Activated CD4-positive, alpha-beta T cell treated with anti-CD3 and anti-CD28 coated beads, Interleukin-2, amount 50 U/mL, for 1 hour (primary cell): ENCODE data around the gene KRTAP1-1.
"Not testable (repeated sequence)": the region's sequence is repeated elsewhere in the genome, so short reads cannot be mapped to it uniquely, and the experiment has no call there.

Experiments
- DNase-seq: peaks from one replicate; pipeline ENCODE4 v3.0.0-alpha.2; 2020

Gene KRTAP1-1, protein sequence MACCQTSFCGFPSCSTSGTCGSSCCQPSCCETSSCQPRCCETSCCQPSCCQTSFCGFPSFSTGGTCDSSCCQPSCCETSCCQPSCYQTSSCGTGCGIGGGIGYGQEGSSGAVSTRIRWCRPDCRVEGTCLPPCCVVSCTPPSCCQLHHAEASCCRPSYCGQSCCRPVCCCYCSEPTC

DNA sequence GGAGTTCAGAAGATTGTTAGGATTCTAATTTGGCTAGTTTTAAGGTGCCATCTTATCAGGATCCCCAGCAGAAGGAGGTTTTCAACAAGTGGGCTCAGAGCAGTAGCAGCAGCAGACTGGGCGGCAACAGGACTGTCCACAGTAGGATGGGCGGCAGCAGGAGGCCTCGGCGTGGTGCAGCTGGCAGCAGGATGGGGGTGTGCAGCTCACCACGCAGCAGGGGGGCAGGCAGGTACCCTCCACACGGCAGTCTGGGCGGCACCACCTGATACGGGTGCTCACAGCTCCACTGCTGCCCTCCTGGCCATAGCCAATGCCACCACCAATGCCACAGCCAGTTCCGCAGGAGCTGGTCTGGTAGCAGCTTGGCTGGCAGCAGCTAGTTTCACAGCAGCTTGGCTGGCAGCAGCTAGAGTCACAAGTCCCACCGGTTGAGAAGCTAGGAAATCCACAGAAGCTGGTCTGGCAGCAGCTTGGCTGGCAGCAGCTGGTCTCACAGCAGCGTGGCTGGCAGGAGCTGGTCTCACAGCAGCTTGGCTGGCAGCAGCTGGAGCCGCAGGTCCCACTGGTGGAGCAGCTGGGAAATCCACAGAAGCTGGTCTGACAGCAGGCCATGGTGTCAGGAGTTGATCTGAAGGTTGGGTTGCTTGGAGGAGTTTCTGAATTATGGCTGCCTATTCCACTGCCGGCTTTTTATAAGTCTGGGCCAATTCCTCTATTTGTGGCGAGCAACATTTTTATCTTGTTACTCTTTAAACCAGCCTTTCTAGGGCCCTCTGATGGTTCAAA is at the start of gene KRTAP1-1:
KRTAP1-1 (minus strand) TSS at position 668 of the 789 bp plus-strand sequence; CDS start at position 615, 53 bp downstream.
- DNase-seq = not testable (repeated sequence)

DNA sequence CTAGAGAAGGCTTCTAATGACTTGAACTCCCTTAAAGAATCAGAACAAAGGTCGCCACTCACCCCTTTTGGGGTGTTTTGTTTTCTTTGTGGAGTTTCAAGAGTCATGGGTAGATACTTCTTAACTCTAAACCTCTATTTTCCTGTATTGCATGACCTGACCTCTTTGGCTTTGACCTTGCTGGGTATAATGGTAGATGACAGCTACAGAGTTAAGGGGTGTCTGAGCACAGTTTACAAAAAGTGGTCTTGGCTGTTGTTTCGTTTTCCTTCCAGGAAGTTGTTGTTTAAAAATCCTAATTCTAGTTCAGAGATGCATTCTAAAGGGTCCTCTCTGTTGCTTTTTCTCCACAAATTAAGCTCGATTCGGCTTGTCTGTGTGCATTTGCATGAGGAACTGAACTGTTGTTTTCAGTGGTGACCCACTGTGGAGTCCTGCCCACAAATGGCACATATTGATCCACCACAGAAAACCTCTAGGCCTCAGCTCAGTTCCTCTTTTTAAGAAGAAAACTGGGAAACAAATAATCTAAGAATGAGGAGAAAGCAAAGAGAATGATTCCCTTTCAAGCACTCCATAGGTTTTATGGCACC is 47.6 kb upstream of the KRTAP1-1 start:
- DNase-seq = not testable (repeated sequence)

DNA sequence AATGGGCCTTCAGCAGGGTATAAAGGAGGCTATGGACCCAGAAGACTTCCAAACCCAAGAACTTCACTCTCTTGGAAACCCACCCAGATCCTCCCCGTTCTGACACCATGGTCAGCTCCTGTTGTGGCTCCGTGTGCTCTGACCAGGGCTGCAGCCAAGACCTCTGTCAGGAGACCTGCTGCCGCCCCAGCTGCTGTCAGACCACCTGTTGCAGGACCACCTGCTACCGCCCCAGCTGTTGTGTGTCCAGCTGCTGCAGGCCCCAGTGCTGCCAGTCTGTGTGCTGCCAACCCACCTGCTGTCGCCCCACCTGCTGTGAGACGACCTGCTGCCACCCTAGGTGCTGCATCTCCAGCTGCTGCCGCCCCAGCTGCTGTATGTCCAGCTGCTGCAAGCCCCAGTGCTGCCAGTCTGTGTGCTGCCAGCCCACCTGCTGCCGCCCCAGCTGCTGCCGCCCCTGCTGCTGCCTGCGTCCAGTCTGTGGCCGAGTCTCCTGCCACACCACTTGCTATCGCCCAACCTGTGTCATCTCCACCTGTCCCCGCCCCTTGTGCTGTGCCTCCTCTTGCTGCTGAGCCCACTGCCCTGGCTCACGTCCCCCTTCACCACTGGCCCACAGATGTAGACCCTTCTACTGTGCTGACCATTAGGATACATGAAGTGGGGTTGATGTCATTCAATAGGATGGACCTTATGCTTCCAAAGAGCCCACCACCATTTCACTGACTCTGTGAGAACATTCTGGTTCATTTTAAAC is 43.0 kb upstream of the KRTAP1-1 start, which contains the start of gene KRTAP4-7:
KRTAP4-7 (plus strand) TSS at position 51 of the 757 bp plus-strand sequence; CDS start at position 108, 57 bp downstream.
- not testable (repeated sequence) for DNase-seq

DNA sequence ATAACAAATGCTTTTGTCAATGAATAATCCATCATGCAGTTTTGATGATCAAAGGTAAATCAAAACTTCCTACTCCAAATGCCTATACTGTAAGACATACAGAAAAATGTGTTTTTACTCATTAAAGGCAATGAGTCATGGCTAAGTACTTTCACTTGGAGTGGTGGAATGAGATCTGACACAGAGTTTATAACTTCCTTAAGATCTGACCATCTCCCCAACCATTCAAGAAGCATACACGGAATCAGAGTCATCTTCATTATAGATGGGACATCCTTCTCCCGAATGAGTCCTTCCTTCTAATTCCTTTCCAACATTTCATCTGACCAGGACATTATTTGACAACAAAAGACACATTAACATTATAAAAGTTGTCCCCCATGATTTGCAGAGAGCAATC is 42.2 kb upstream of the KRTAP1-1 start:
- DNase-seq = not testable (repeated sequence)

DNA sequence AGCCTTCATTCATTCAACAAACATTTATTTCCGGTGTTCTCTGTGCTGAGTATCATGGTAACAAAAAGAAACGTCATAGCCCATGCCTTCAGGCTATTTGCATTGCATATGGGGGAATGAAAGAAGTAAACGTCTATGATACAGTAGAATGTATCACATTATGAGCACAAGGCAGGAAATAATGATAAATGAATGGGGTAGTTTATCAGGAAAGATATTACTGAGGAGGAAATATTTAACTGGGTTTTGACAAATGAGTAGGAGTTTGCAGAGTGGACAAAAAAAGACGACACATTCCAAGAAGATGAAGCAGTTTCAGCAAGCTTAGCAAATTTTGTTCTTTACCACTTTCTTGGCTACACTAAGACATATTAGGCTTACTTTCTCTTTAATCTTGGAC is 41.4 kb upstream of the KRTAP1-1 start:
- DNase-seq = no peak

DNA sequence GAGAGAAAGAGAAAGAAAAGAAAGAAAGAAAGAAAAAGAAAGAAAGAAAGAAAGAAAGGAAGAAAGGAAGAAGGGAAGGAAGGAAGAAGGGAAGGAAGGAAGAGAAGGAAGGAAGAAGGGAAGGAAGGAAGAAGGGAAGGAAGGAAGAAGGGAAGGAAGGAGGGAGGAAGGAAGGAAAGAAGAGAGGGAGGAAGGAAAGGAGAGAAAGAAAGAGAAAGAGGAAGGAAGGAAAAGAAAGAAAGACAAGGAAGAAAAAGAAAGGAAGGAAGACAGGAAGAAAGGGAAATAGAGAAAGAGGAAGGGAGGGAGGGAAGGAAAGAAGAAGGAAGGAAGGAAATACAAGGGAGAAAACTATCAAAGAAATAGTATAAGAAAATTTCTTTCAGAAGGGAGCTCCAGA is 35.5 kb upstream of the KRTAP1-1 start:
- no peak for DNase-seq

DNA sequence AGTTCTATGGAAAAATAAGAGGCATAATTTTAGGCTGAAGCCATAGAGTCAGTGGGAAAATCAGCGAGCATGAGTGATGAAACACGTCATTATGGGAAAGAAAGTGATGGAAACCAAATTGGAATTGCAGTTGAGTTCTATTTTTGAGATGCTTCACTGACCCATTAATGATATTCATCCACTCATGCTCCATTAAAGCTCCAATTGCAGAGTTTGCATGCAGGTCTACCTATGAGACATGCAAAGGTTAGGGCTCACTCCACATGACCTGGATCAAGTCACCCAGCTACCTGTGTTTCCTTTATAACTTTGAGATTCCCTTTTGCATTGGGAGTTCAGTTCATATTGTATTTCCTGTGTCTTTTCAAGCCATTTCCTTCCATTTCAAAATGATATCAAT is 32.4 kb upstream of the KRTAP1-1 start:
- no peak for DNase-seq

DNA sequence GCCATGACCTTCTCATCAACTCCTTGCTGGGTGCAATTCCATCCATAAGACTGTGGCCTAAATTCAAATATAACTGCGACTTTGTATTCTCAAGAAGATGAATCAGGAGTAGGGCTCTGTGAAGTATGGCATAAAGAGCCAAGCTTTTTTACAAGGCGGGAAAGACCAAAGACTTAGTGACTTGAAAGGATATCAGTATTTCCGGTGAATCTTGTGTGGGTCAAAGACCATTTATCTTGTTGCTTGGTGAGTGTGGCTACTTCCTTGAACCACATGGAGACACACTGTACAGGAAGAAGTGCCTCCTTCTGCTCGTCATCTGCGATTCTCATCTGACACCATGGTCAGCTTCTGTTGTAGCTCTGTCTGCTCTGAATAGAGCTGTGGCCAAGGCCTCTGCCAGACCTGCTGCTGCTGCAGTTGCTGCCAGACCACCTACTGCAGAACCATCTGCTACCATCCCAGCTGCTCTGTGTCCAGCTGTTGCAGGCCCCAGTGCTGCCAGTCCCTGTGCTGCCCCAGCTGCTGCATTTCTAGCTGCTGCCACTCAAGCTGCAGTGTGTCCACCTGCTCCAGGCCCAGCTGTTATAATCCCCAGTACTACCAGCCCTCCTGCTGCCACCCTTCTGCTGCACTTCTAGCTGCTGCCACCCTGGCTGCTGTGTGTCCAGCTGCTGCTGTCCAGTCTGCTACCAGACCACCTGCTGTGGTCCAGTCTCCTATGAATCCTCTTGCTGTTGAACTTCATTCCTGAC is 30.5 kb upstream of the KRTAP1-1 start:
- DNase-seq = no peak

DNA sequence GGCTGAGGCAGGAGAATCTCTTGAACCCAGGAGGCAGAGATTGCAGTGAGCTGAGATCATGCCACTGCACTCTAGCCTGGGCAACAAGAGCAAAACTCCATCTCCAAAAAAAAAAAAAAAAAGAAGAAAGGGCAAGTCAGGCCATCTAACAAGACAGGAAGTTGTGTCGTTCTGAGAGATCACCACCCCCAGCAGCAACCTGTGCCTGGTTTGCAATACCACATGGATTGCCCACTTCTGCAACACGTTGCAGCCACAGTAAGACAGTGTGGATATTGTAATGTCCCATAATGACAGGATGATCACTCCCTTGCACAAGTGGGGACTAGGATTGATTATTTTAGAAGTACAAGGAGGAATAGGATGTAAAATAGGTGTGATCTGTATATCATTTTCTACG is 27.8 kb upstream of the KRTAP1-1 start:
- DNase-seq = no peak

DNA sequence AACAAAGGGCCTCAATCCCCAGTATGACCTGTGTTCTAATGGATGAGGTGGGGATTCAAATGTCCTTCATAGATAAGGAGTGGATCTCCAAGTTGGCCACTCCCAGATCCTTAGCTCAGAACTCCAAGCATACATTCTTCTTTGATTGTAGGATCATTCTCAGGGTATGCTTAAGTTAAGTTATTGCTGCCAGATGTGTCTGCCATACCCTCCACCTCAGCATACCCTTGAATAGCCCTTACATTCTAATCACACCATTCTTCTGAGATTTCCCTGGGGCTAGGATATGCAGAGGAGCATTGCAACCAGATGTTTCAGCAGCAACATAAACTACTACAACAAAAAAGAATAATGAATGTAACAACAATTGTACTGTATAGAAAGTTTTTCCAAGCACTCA is 26.0 kb upstream of the KRTAP1-1 start:
- no peak for DNase-seq

DNA sequence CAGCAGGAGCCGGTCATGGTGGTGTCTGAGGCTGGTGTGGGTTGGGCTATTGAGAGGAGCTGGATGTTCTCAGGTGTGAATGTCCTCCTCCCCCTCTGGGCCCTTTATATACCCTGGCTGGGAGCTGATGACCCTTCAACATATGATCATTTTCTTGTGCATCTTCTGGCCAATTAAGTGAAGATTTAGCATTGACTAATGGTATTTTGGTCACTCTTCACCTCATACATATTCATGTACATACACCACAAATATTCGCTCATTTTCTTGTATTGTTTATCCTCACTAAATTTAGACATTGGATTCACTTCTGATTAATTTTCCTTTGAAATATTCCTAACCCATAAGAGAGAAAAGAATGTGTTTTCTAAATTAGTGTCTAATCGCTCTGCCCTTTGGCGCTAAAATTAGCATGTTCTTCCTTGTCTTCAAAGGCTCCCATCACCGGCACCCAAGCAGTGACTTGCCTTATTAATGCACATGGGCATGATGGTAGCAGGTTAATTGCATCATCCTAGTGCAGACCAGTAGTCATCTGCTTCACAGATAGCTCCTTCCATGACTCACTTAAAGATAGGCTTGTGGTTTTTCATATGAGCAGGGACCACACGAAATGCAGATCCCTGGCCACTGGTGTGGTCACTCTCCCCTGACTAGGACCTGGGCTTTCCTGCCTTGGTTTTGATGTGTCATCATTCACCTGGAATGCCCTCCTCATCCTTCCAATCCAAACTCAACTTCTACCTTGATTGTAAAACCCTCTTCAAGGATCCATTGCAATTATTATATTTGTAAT is 24.8 kb upstream of the KRTAP1-1 start, which contains the start of gene KRTAP2-4:
KRTAP2-4 (minus strand) TSS at position 51 of the 796 bp plus-strand sequence; CDS start at position 17, 34 bp downstream.
- no peak for DNase-seq

DNA sequence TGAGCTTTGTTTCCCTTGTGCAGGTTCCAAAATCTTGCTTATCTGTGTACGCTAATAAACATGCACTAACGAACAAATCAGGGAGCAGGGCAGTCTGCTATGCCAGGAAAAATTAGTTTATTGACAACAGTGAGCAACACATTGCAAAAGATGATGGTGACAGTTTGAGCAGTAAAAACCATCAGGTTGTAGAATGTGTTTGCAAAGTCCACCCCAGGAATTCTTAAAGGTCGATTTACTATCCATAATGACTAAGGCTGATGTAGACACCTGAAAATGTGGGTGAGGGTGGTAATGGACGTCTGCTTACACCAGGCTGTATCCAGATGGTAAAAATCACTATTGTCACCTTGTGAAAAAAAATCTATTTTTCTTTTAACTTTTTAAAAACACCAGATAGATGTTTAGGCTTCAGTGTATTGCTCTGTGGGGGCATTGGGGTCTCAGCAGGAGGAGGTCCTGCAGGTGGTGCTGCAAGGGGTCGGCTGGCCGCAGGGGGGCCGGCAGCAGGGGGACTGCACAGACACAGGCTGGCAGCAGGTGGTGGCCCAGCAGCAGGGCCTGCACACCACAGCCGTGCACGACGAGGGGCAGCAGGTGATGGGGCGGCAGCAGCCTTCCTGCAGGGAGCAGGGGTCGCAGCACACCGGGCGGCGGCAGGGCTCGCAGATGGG is 23.9 kb upstream of the KRTAP1-1 start:
- DNase-seq = not testable (repeated sequence)

DNA sequence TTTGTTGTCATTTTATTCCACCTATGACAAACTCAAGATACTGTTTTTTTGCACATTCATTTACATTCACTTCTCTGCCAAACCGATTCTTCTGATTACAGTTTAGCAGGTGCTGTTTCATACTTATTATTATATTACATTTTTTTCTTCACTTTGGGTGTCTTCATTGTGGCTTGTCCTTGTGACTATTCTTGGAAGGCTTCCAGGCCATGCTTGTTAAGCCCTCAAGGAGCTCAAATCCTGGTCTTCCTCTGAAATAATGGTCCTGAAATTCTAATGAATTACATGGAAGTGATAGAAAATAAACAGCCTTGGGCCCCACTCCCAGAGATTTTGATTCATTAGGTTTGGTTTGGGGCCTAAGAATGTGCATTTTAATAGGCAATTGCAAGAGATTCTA is 23.1 kb upstream of the KRTAP1-1 start:
- no peak for DNase-seq

DNA sequence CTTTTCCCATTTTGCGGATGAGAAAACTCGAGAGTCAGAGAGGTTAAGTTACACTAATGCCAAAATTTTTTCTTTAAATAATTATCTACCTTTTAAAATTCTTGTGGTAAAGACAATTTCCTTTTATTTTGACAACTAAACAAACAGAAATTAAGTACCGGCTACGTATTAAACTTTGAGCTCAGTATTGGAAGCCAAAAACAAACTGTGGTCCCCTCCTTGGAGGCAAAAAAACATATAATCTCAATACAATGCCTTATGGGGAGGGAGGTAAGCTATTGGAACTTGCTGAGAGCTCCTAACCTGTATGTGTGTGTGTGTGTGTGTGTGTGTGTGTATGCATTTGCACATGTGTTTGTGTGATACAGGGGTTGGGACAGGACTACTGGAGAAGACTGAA is 22.2 kb upstream of the KRTAP1-1 start:
- DNase-seq = no peak

DNA sequence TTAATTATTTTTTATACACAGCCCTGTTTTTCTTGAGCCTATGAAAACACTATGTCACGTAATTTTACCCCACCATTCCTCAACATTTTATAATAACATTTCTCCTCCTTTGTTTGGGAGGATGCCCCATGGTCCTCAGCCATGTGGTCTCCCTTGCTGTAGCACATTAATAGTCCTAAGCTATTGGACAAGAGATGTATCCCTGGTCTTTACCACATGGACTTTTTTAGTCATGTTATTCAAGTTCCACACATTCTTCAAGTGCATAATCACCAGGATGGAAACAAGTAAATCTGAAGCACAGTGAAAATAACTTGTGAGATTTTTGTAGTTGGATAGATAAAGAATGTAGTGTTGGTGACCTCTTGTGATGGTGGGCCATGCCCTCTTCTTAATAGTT is 20.7 kb upstream of the KRTAP1-1 start:
- DNase-seq = no peak

DNA sequence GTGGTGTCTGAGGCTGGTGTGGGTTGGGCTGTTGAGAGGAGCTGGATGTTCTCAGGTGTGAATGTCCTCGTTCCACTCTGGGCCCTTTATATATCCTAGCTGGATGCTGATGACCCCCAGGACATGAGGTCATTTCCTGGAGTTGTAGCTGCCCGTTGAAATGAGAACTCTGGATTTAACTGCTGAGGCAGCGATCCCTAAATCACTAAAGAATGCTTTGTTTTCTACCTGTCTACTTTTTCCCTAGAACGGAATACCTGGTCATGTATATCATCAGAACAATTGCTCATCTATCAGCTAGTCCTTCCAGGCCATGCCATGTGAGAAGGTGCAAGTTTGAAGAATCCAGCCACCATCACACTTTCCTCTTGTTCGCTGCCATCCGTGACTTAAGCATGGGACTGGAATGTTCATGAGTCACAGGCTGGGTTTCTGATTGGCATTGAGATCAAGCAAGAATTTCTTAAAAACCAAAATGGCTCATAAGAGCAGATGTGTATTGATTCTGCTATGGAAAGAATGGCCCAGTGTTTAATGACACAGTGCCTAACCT is 18.9 kb upstream of the KRTAP1-1 start, which contains the start of gene KRTAP2-3:
KRTAP2-3 (minus strand) TSS at position 63 of the 553 bp plus-strand sequence. CDS start 64 bp downstream, outside the sequence.
- no peak for DNase-seq

DNA sequence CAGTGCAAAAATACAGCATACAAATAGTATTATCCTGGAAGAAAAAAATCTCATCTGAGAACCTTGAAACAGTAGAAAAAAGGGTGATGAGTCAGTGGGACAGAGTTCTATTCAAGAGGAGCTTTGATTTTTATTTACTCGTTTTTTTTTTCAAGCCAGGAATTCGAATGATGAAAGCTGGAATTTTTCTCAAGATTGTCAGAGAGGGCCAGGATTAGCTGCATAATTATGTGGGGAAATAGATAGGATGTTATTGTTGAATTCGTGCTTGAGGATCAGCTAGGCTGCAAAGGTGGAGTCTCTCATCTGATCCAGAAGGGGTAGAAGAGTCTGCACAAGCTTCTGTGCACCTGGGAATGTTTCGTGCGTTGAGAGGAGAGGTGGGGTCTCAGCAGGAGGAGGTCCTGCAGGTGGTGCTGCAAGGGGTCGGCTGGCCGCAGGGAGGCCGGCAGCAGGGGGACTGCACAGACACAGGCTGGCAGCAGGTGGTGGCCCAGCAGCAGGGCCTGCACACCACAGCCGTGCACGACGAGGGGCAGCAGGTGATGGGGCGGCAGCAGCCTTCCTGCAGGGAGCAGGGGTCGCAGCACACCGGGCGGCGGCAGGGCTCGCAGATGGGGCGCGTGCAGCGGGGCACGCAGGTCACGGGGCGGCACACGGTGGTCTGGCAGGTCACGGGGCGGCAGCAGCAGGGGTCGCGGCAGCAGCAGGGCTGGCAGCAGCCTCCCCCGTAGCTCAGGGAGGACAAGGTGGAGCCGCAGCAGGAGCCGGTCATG is 18.2 kb upstream of the KRTAP1-1 start:
- DNase-seq = not testable (repeated sequence)

DNA sequence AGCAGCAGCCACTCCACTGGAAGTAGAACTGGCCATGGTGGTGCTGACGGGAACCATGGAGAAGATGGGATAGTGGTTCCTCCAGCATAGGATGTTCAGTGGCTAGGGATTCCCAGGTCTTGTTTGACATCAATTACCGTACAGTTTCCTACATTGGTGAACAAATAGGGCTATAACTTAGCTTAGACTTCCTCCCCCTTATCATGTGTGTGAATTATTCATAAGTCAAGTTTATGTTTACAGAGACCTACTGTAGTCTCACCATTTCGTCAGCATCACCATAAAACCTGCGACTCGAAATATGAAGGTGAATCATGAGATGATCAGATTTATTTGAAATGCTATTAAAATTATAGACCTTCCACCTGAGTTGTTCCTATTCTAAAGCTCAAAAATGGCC is 17.5 kb upstream of the KRTAP1-1 start:
- DNase-seq = no peak

DNA sequence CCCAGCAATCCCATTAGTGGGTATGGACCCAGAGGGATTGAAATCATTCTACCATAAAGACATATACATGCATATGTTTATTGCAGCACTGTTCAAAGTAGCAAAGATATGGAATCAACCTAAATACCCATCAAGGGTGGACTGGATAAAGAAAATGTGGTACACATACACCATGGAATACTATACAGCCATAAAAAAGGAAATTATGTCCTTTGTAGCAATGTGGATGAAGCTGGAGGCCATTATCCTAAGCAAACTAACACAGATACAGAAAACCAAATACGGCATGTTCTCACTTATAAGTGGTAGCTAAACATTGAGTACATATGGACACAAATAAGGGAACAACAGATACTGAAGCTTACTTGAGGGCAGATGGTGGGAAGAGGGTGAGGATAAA is 16.3 kb upstream of the KRTAP1-1 start:
- DNase-seq = no peak

DNA sequence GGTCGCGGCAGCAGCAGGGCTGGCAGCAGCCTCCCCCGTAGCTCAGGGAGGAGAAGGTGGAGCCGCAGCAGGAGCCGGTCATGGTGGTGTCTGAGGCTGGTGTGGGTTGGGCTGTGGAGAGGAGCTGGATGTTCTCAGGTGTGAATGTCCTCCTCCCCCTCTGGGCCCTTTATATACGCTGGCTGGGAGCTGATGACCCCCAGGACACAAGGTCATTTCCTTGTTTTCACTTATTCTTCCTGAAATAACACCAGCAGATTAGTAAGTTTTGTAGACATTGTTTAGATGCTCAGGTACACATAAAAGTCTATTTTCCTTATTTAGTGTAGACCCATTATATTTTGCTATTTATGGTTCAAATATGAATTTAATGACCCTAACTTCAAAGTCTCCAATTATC is 13.9 kb upstream of the KRTAP1-1 start, which contains the start of gene KRTAP2-2:
KRTAP2-2 (minus strand) TSS at position 101 of the 400 bp plus-strand sequence; CDS start at position 82, 19 bp downstream.
- DNase-seq = not testable (repeated sequence)
